ENCODE results near the gene BRIP1.
"Not testable (repeated sequence)": the region's sequence is repeated elsewhere in the genome, so short reads cannot be mapped to it uniquely, and the experiment has no call there.

Gene BRIP1

GRCh38 chr17:61862105-61862574 lies 1.2 kb downstream of the BRIP1 start:
- peak in 1 of 3 experiments; percentile 26 for DNase-seq

DNA sequence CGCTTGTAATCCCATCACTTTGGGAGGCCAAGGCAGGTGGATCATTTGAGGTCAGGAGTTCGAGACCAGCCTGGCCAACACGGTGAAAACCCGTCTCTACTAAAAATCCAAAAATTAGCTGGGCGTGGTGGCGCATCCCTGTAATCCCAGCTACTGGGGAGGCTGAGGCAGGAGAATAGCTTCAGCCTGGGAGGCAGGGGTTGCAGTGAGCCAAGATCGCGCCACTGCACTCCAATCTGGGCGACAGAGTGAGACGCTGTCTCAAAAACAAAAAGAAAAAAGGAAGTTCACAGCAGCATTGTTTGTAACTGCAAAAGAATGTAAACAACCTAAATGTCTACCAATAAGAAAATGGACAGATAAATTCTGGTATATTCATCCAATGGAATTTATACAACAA lies 2.9 kb downstream of the BRIP1 start:
- DNase-seq: not testable (repeated sequence)

DNA sequence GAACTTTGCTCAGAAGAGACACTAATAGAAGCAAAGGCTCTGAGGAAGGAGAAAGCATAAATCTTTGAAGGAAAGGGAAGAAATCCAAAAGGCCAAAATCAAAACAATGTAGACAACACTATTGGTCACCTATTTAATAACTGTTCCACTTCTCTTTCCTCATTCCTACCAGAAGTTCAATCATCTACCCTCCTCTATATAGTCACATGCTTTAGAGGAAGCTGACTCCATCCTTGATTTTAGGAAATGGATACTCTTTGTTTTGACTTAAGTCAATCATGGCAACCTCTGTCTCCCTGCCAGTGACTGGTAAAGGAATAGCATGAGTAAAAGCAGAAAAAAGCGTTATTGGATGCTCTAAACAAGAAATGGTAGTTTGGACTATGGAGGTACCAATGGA lies 7.3 kb downstream of the BRIP1 start:
- DNase-seq: no peak

DNA sequence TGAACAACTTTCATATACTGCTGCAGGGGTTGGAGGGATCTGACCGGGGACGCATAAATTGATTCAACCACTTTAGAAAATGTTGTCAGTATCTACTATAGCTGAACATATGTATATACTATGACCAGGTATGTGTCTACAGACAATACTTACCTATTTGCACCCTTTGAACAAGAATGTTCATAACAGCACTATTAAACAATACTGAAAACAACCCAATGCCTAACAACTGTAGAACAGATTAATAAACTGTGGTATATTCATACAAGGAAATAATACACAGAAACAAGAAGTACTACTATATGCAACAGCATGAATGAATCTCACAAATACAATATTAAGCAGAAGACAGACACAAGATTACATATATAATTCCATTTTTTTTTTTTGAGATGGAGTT lies 10.5 kb downstream of the BRIP1 start:
- DNase-seq: no peak

- DNase-seq: no peak
Observed at GRCh38 chr17:61849674-61850073, 13.7 kb downstream of the BRIP1 start.

GRCh38 chr17:61848896-61849295 lies 14.4 kb downstream of the BRIP1 start:
- no peak for DNase-seq

DNA sequence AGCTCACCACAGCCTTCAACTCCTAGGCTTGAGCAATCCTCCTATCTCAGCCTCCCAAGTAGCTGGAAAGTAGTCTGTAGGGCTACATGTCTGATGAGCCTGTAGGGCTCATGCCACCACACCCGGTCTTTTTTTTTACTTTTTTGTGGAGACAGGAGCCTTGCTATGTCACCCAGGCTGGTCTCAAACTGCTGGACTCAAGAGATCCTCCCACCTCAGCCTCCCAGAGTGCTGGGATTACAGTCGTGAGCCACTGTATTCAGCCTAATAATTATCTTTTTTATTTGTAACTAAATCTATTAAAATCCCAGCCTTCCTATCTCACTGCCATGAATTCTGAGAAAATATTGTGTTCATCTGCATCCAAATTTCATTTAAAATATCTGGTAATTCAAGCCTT lies 15.1 kb downstream of the BRIP1 start:
- no peak for DNase-seq

GRCh38 chr17:61847659-61848058 lies 15.7 kb downstream of the BRIP1 start:
- DNase-seq: no peak

- no peak for DNase-seq
Observed at GRCh38 chr17:61846761-61847375, 16.5 kb downstream of the BRIP1 start.

- DNase-seq: no peak
Observed at GRCh38 chr17:61846088-61846487, 17.2 kb downstream of the BRIP1 start.

- no peak for DNase-seq
Observed at GRCh38 chr17:61843435-61843834, 19.9 kb downstream of the BRIP1 start.

- DNase-seq: no peak
Observed at GRCh38 chr17:61842899-61843298, 20.4 kb downstream of the BRIP1 start.

GRCh38 chr17:61839300-61839786 lies 24.0 kb downstream of the BRIP1 start:
- DNase-seq: no peak

- DNase-seq: peak; percentile 21 to 75 (median 36)
Observed at GRCh38 chr17:61837175-61838051, 25.9 kb downstream of the BRIP1 start.

- no peak for DNase-seq
Observed at GRCh38 chr17:61836266-61837174, 26.8 kb downstream of the BRIP1 start.

DNA sequence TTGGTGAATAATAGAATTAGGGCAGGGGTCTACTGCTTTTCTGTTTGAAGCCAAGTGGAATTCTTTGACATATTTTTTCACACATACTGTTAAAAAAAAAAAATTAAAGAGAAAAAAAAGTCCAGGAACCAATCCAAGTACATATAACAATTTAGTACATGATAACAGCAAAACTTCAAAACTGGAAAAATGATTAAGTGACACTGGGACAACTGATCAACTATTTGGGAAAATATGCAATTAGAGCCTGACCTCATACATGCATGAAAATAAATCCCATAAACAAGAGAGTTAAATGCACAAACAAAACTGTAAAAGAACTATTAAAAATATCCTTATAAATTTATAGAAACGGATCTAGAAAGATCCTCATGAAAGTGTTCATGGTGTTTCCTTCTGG lies 27.7 kb downstream of the BRIP1 start:
- no peak for DNase-seq

GRCh38 chr17:61834610-61835009 lies 28.7 kb downstream of the BRIP1 start:
- DNase-seq: no peak

DNA sequence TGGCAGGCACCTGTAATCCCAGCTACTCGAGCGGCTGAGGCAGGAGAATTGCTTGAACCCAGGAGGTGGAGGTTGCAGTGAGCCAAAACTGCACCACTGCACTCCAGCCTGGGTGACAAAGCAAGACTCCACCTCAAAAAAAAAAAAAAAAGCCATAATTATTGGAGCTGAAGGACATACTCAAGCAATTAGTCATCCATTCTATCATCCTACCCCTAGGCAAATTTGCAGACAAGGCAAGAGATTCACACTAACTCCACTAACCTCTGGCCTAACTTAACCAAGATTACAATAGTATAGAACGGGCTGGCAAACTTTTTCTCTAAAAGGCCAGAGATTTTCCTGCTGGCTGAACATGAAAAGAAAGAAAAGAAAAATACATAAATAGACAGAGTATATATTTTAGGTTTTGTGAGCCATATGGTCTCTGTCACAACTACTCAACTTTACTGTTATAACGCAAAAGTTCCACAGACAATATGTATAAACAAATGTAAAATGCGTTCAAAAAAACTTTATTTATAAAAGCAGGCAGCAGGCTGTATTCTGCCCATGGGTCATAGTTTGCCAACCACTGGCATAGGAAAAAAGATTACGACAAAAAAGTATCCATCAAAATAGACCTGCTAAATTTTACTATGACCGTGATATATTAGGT lies 29.7 kb downstream of the BRIP1 start:
- no peak for DNase-seq

- no peak for DNase-seq
Observed at GRCh38 chr17:61832463-61832862, 30.9 kb downstream of the BRIP1 start.

- DNase-seq: no peak
Observed at GRCh38 chr17:61831099-61831498, 32.2 kb downstream of the BRIP1 start.

- DNase-seq: no peak
Observed at GRCh38 chr17:61828694-61829093, 34.6 kb downstream of the BRIP1 start.

GRCh38 chr17:61827649-61828395 lies 35.5 kb downstream of the BRIP1 start:
- DNase-seq: no peak

Measured in NCI-H1417 (cell line).